Transverse colon (tissue), 4 donors: Measurements from ENCODE around the gene PRRC2A.

Experiments
- POLR2A ChIP-seq: fragments of 450-650 bp; IDR thresholded peaks from one replicate; pipeline ENCODE4 v1.6.1; 2016; ENCODE audit warnings: antibody characterized with exemption, mild to moderate bottlenecking, moderate library complexity
- POLR2AphosphoS5 ChIP-seq, 3 donors: sonication (generic); formaldehyde crosslinking; IDR thresholded peaks; one replicate each; pipeline ENCODE4 v1.6.1; 2016; ENCODE audit warnings: antibody characterized with exemption in 3 of 3
- TF ChIP-seq, protein P1 (sequence below), 5 experiments: fragments of 200-600 bp in 3 of 5; fragments of 450-650 bp in 2 of 5; sonication (generic) in 3 of 5; IDR thresholded peaks; 1 replicate in 2 of 5; 2 replicates in 3 of 5; pipeline ENCODE4 v1.5.1; 2016 to 2017; ENCODE audit warnings: antibody characterized with exemption in 5 of 5, inconsistent platforms in 3 of 5, mild to moderate bottlenecking in 2 of 5, moderate library complexity in 1 of 5

DNA sequence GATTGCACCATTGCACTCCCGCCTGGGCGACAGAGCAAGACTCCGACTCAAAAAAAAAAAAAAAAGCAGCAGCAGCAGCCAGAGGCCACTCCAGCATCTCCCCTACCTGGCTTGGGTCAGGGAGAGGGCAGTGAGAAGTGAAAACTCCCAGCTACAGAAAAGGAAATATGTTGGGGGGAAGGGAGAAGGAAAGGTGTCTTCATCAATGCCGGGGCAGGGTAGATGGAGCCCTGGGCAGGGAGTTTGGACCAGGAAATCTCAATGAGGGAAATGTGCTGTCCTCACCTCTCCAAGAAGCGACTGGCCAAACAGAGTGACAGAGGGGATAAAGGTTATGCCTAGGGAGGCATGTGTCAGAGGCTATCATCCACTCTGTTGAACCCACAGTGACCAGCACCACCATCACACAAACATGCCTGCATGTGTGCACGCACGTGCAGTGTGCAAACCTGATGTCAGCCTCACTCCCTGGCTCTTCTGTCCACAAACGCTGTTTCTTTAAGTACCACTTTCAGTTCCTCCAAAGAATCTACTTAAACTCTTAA, 6.4 kb upstream of the PRRC2A start:
- TF ChIP-seq POLR2A: no peak
- TF ChIP-seq, protein P1, sequence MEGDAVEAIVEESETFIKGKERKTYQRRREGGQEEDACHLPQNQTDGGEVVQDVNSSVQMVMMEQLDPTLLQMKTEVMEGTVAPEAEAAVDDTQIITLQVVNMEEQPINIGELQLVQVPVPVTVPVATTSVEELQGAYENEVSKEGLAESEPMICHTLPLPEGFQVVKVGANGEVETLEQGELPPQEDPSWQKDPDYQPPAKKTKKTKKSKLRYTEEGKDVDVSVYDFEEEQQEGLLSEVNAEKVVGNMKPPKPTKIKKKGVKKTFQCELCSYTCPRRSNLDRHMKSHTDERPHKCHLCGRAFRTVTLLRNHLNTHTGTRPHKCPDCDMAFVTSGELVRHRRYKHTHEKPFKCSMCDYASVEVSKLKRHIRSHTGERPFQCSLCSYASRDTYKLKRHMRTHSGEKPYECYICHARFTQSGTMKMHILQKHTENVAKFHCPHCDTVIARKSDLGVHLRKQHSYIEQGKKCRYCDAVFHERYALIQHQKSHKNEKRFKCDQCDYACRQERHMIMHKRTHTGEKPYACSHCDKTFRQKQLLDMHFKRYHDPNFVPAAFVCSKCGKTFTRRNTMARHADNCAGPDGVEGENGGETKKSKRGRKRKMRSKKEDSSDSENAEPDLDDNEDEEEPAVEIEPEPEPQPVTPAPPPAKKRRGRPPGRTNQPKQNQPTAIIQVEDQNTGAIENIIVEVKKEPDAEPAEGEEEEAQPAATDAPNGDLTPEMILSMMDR (IDR thresholded peaks at IDR 0.05): no peak
- no peak for TF ChIP-seq POLR2AphosphoS5 (IDR thresholded peaks at IDR 0.05)
